ENCODE data around the gene CTSE.

The CTSE gene

GRCh38 chr1:205978676-205979075 lies 45.0 kb downstream of the CTSE start:
- TF ChIP-seq CTCF (IDR thresholded peaks at IDR 0.05; ENCODE audit: low read depth, low read length, missing control alignments): no peak
- H3K4me3 ChIP-seq (ENCODE audit: low read depth, low read length): no peak overlapping the region
- no peak for DNase-seq (ENCODE audit: low read depth)

- TF ChIP-seq CTCF (IDR thresholded peaks at IDR 0.05; ENCODE audit: low read depth, low read length, missing control alignments): peak; percentile 97
- no peak overlapping the region for H3K4me3 ChIP-seq (ENCODE audit: low read depth, low read length)
- DNase-seq (ENCODE audit: low read depth): peak; percentile 47
These were observed 46.2 kb downstream of the CTSE start for GRCh38 chr1:205977402-205978014.

- no peak for DNase-seq (ENCODE audit: low read depth)
- H3K4me3 ChIP-seq (ENCODE audit: low read depth, low read length): no peak overlapping the region
- no peak for TF ChIP-seq CTCF (IDR thresholded peaks at IDR 0.05; ENCODE audit: low read depth, low read length, missing control alignments)
These were observed 46.8 kb downstream of the CTSE start for GRCh38 chr1:205976708-205977401.

- no peak for TF ChIP-seq CTCF (IDR thresholded peaks at IDR 0.05; ENCODE audit: low read depth, low read length, missing control alignments)
These were observed 47.7 kb downstream of the CTSE start for GRCh38 chr1:205976036-205976435.

GRCh38 chr1:205975387-205975998 lies 48.2 kb downstream of the CTSE start:
- no peak for DNase-seq (ENCODE audit: low read depth)
- no peak for TF ChIP-seq CTCF (IDR thresholded peaks at IDR 0.05; ENCODE audit: low read depth, low read length, missing control alignments)
- H3K4me3 ChIP-seq (ENCODE audit: low read depth, low read length): no peak overlapping the region

More at GRCh38 chr1:205976036-205976435, 47.7 kb downstream of the CTSE start:
- H3K4me3 ChIP-seq (ENCODE audit: low read depth, low read length): no peak overlapping the region
- DNase-seq (ENCODE audit: low read depth): no peak

- no peak for TF ChIP-seq CTCF (IDR thresholded peaks at IDR 0.05; ENCODE audit: low read depth, low read length, missing control alignments)
- no peak overlapping the region for H3K4me3 ChIP-seq (ENCODE audit: low read depth, low read length)
- no peak for DNase-seq (ENCODE audit: low read depth)
These were observed 49.0 kb downstream of the CTSE start for GRCh38 chr1:205974712-205975111.

Data from GM12864 (cell line).